ENCODE data around the gene MATCAP1. TPM values are rescaled to one million over a fixed set of nuclear protein-coding genes. Genes with fewer than 3 reads are reported as not detected.

The MATCAP1 gene
- total and polyA plus RNA-seq, 2 of the 4 experiments (the other 2 are of a cell fraction) = 8.2 to 43.9 TPM

DNA sequence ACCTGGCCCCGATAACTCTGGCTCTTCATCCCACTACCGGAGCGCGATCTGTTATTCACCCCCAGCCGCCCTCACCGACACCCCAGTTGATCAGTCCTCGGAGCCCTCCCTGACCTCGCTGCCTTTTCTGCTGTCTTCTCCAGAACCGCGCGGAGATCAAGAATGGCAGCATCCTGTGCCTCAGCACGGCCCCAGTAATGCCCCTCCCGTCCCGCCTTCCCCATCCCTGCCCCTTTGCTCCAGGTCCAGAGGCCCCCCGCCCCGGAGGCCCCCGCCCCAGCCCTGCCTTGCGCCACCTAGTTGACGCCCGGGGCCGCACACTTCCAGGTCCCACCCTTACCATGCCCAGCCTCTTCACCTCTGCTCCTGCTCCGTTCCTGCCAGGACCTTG is 16.0 kb upstream of the MATCAP1 start:
- TF ChIP-seq POLR2A (IDR thresholded peaks at IDR 0.05; ENCODE audit: low read depth, low read length) = no peak
- TF ChIP-seq, protein P1, sequence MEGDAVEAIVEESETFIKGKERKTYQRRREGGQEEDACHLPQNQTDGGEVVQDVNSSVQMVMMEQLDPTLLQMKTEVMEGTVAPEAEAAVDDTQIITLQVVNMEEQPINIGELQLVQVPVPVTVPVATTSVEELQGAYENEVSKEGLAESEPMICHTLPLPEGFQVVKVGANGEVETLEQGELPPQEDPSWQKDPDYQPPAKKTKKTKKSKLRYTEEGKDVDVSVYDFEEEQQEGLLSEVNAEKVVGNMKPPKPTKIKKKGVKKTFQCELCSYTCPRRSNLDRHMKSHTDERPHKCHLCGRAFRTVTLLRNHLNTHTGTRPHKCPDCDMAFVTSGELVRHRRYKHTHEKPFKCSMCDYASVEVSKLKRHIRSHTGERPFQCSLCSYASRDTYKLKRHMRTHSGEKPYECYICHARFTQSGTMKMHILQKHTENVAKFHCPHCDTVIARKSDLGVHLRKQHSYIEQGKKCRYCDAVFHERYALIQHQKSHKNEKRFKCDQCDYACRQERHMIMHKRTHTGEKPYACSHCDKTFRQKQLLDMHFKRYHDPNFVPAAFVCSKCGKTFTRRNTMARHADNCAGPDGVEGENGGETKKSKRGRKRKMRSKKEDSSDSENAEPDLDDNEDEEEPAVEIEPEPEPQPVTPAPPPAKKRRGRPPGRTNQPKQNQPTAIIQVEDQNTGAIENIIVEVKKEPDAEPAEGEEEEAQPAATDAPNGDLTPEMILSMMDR (conservative IDR thresholded peaks at IDR 0.05; ENCODE audit: low read depth, low read length) = no peak
- no peak for TF ChIP-seq RFX5 (IDR thresholded peaks at IDR 0.05; ENCODE audit: low read depth, low read length)
- no peak for TF ChIP-seq CHD1 (IDR thresholded peaks at IDR 0.05; ENCODE audit: low read depth, low read length)
- no peak for TF ChIP-seq SMC3 (IDR thresholded peaks at IDR 0.05; ENCODE audit: low read depth, low read length)
- no peak for TF ChIP-seq MAFK (IDR thresholded peaks at IDR 0.05; ENCODE audit: low read depth, low read length)
- no peak for TF ChIP-seq BHLHE40 (IDR thresholded peaks at IDR 0.05; ENCODE audit: low read depth, low read length)
- TF ChIP-seq MAZ (IDR thresholded peaks at IDR 0.05; ENCODE audit: borderline replicate concordance, low read depth, low read length) = no peak
- TF ChIP-seq NFE2L2 (IDR thresholded peaks at IDR 0.05; ENCODE audit: low read depth, low read length) = no peak
- TF ChIP-seq RAD21 (IDR thresholded peaks at IDR 0.05; ENCODE audit: low read length) = no peak
- TF ChIP-seq, protein P2, sequence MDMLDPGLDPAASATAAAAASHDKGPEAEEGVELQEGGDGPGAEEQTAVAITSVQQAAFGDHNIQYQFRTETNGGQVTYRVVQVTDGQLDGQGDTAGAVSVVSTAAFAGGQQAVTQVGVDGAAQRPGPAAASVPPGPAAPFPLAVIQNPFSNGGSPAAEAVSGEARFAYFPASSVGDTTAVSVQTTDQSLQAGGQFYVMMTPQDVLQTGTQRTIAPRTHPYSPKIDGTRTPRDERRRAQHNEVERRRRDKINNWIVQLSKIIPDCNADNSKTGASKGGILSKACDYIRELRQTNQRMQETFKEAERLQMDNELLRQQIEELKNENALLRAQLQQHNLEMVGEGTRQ (IDR thresholded peaks at IDR 0.05; ENCODE audit: low read depth, low read length) = no peak
- no peak for TF ChIP-seq CEBPB (IDR thresholded peaks at IDR 0.05; ENCODE audit: low read depth, low read length)
- TF ChIP-seq, protein P3, sequence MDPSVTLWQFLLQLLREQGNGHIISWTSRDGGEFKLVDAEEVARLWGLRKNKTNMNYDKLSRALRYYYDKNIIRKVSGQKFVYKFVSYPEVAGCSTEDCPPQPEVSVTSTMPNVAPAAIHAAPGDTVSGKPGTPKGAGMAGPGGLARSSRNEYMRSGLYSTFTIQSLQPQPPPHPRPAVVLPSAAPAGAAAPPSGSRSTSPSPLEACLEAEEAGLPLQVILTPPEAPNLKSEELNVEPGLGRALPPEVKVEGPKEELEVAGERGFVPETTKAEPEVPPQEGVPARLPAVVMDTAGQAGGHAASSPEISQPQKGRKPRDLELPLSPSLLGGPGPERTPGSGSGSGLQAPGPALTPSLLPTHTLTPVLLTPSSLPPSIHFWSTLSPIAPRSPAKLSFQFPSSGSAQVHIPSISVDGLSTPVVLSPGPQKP (IDR thresholded peaks at IDR 0.05; ENCODE audit: borderline replicate concordance, low read depth, low read length) = no peak
- TF ChIP-seq RCOR1 (IDR thresholded peaks at IDR 0.05; ENCODE audit: insufficient replicate concordance, low read length) = no peak
- no peak overlapping the region for H3K4me3 ChIP-seq (ENCODE audit: insufficient read depth, low read depth, low read length)
- no peak for ATAC-seq (ENCODE audit: low read depth)
- peak overlapping the region; percentile 72 for H2AK9ac ChIP-seq (replicated peaks; ENCODE audit: low read depth, low read length, poor library complexity)
- no peaks in the 10 kb centered on the region for H3K27me3 ChIP-seq (ENCODE audit: control insufficient read depth, insufficient read depth, low read length)
- H3K9me1 ChIP-seq (ENCODE audit: insufficient read depth, low read length) = no peaks in the 10 kb centered on the region
- peaks cover 65% of the 10 kb centered on the region for H3K36me3 ChIP-seq (ENCODE audit: control insufficient read depth, insufficient read depth, low read length)
- no peak overlapping the region for H4K8ac ChIP-seq (ENCODE audit: low read depth in 2 of 2, low read length in 2 of 2)
- H3K14ac ChIP-seq (replicated peaks; ENCODE audit: low read depth, low read length) = no peak overlapping the region
- no peak overlapping the region for H4K5ac ChIP-seq (ENCODE audit: low read depth, low read length)
- peaks cover 3 to 21% of the 10 kb centered on the region in 2 experiments; a peak in 3 of 4 replicates for H3K79me1 ChIP-seq (ENCODE audit: low read depth in 1 of 2, low read length in 2 of 2)
- H2AK5ac ChIP-seq (ENCODE audit: low read depth, low read length) = no peak overlapping the region
- H3K27ac ChIP-seq (ENCODE audit: insufficient read depth, low read length) = no peak overlapping the region
- H2BK15ac ChIP-seq (ENCODE audit: low read depth, low read length) = no peak overlapping the region
- H3K9me3 ChIP-seq (ENCODE audit: control insufficient read depth, insufficient read depth, low read length) = no peaks in the 10 kb centered on the region
- WGBS, 2 experiments (ENCODE audit: extremely low coverage in 2 of 2, insufficient read length in 1 of 2) = 83% methylated on average over 11 of the region's 22 CpGs; no CpG with 5 or more reads in 1 of the 2 experiments
- H2BK5ac ChIP-seq (ENCODE audit: low read depth, low read length, poor library complexity, severe bottlenecking) = no peak overlapping the region
- peaks cover 13% of the 10 kb centered on the region; the same call in 1 of the 2 replicates for H4K20me1 ChIP-seq (ENCODE audit: insufficient read depth, low read length)
- no peak overlapping the region for H3K4me2 ChIP-seq (ENCODE audit: low read depth, low read length)
- no TSS peak for BruUV-seq (replicated peaks)
- dilution Hi-C loops (cut with HindIII; ENCODE audit: low sequenced_read_pairs, unreplicated experiment) = no loop called here
- POLR2A ChIA-PET (ENCODE audit: unreplicated experiment) = no interaction called here
- H3K23ac ChIP-seq (ENCODE audit: low read depth, low read length) = no peak overlapping the region
- intact Hi-C loops (cut with micrococcal nuclease) = no loop called here
- CTCF ChIA-PET = no interaction called here
- no peak overlapping the region for H3K9ac ChIP-seq (ENCODE audit: low read depth, low read length)
- no peak for DNase-seq
- no peak overlapping the region for H4K91ac ChIP-seq (ENCODE audit: insufficient read depth, low read depth, low read length)
- no peaks in the 10 kb centered on the region for H3K4me1 ChIP-seq (ENCODE audit: control insufficient read depth, insufficient read depth, low read length)
- H2BK120ac ChIP-seq (ENCODE audit: low read depth, low read length) = no peak overlapping the region
- no peak overlapping the region for H3K18ac ChIP-seq (ENCODE audit: low read depth, low read length)
- H3K56ac ChIP-seq (ENCODE audit: extremely low read depth, insufficient read depth, low read length) = no peak overlapping the region
- in situ Hi-C loops (cut with MboI; ENCODE audit: low sequenced_read_pairs) = no loop called here
- H3K4ac ChIP-seq (ENCODE audit: low read depth, low read length) = no peak overlapping the region
- no peak overlapping the region for H2AFZ ChIP-seq (replicated peaks; ENCODE audit: low read length, poor library complexity)
- no peak overlapping the region for H2BK20ac ChIP-seq (ENCODE audit: low read depth, low read length)

Data from IMR-90 (cell line).